Measurements from ENCODE around the gene TLL2.

- no peak for TF ChIP-seq CTCF (conservative IDR thresholded peaks at IDR 0.05; ENCODE audit: low read length)
- no peak for TF ChIP-seq EZH2phosphoT487 (IDR thresholded peaks at IDR 0.05; ENCODE audit: borderline replicate concordance)
Measured at GRCh38 chr10:96341219-96342182, 172.2 kb downstream of the TLL2 start.

Data from Loucy (cell line).